Measurements from ENCODE around the gene PPP2R2C.

DNA sequence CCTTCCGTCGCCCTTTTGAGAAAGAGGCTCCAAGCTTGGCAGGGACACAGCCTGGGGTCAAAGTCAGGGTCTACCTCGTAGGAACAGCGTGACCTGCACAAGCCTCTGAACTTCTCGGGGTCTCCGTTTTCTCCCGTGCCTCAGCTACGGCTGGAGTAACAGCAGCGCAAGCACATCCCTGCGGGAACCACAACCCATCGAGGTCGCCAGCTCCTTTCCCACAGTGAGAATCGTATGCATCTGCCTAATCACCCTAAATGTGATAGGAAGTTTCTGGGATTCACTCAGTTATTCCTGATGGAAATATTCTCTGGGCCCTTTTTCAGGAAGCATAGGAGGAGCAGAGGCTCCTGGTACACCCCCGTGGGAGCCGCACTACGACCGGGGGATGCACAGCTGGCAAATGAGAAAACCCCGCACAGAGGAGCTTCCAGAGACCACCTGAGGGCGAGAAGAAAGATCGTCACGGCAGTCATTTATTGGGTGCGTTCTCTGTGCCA, 24.7 kb downstream of the PPP2R2C start:
- no peak for TF ChIP-seq POLR2AphosphoS5 (IDR thresholded peaks at IDR 0.05)
- TF ChIP-seq, protein P1, sequence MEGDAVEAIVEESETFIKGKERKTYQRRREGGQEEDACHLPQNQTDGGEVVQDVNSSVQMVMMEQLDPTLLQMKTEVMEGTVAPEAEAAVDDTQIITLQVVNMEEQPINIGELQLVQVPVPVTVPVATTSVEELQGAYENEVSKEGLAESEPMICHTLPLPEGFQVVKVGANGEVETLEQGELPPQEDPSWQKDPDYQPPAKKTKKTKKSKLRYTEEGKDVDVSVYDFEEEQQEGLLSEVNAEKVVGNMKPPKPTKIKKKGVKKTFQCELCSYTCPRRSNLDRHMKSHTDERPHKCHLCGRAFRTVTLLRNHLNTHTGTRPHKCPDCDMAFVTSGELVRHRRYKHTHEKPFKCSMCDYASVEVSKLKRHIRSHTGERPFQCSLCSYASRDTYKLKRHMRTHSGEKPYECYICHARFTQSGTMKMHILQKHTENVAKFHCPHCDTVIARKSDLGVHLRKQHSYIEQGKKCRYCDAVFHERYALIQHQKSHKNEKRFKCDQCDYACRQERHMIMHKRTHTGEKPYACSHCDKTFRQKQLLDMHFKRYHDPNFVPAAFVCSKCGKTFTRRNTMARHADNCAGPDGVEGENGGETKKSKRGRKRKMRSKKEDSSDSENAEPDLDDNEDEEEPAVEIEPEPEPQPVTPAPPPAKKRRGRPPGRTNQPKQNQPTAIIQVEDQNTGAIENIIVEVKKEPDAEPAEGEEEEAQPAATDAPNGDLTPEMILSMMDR (IDR thresholded peaks at IDR 0.05) = no peak
- no peak for TF ChIP-seq POLR2A (IDR thresholded peaks at IDR 0.05)
- no peak for TF ChIP-seq EP300 (IDR thresholded peaks at IDR 0.05)
